Neural crest cell (in vitro differentiated cells): ENCODE results near the gene RASSF7. TPM values are rescaled to one million over a fixed set of nuclear protein-coding genes. Genes with fewer than 3 reads are reported as not detected.

Experiments used
- DNase-seq: peaks from one replicate; pipeline ENCODE4 v3.0.0; 2021; ENCODE audit warnings: low read depth, mixed read lengths, low spot score
- H3K27ac Mint-ChIP-seq: one replicate; pipeline ENCODE4 v1.8.0; 2021; ENCODE audit warnings: mild to moderate bottlenecking, mixed read lengths; ENCODE audit not compliant: unreplicated experiment
- H3K27me3 Mint-ChIP-seq: 2 replicates; pipeline ENCODE4 v1.8.0; 2021; ENCODE audit warnings: low read depth, mild to moderate bottlenecking, mixed read lengths
- H3K36me3 Mint-ChIP-seq: 2 replicates; pipeline ENCODE4 v1.8.0; 2021; ENCODE audit warnings: low read depth, mild to moderate bottlenecking, mixed read lengths
- H3K4me1 Mint-ChIP-seq: 2 replicates; pipeline ENCODE4 v1.8.0; 2021; ENCODE audit warnings: mixed read lengths
- H3K4me3 Mint-ChIP-seq: one replicate; pipeline ENCODE4 v1.8.0; 2021; ENCODE audit warnings: mild to moderate bottlenecking, mixed read lengths
- H3K9me3 Mint-ChIP-seq: 2 replicates; pipeline ENCODE4 v1.8.0; 2021; ENCODE audit warnings: mixed read lengths
- CTCF ChIP-seq: fragments of 200-600 bp; sonication (generic); conservative IDR thresholded peaks from 2 replicates; pipeline ENCODE4 v1.5.0; 2021; ENCODE audit warnings: antibody characterized with exemption, mild to moderate bottlenecking
- total RNA-seq: library from RNA; stranded (reverse); gene quantifications from 2 replicates; pipeline ENCODE4 v1.2.1, GENCODE V29; 2021

Gene RASSF7
- total RNA-seq, 1 donor from 2014 or later = 7.3 TPM

GRCh38 chr11:562046-562645 is 1.4 kb downstream of the RASSF7 start:
- DNase-seq = no peak
- no peak overlapping the region for H3K27ac Mint-ChIP-seq
- peak overlapping the region; percentile 88 for H3K4me3 Mint-ChIP-seq
- no peaks in the 10 kb centered on the region for H3K36me3 Mint-ChIP-seq
- no peak for TF ChIP-seq CTCF
- no peaks in the 10 kb centered on the region for H3K9me3 Mint-ChIP-seq
- H3K27me3 Mint-ChIP-seq = peaks cover 32% of the 10 kb centered on the region
- H3K4me1 Mint-ChIP-seq = peaks cover 5% of the 10 kb centered on the region

- peaks cover 21% of the 10 kb centered on the region for H3K27me3 Mint-ChIP-seq
- H3K4me1 Mint-ChIP-seq = peaks cover 5% of the 10 kb centered on the region
- no peaks in the 10 kb centered on the region for H3K36me3 Mint-ChIP-seq
- H3K27ac Mint-ChIP-seq = no peak overlapping the region
- TF ChIP-seq CTCF = no peak
- H3K4me3 Mint-ChIP-seq = peak overlapping the region; percentile 67
- no peak for DNase-seq
- H3K9me3 Mint-ChIP-seq = no peaks in the 10 kb centered on the region
Observed at GRCh38 chr11:563066-563811, 2.5 kb downstream of the RASSF7 start.

- Mint-ChIP-seq H3K27me3 (peaks cover 14% of the 10 kb centered on the region), H3K36me3 (no peaks in the 10 kb centered on the region), H3K9me3 (no peaks in the 10 kb centered on the region), H3K4me1 (peaks cover 5% of the 10 kb centered on the region), H3K27ac (no peak overlapping the region), H3K4me3 (peak overlapping the region; percentile 67)
- TF ChIP-seq CTCF = no peak
- DNase-seq = no peak
Observed at GRCh38 chr11:563812-564578, 3.2 kb downstream of the RASSF7 start.

- no peaks in the 10 kb centered on the region for H3K36me3 Mint-ChIP-seq
- peak overlapping the region; percentile 61 for H3K4me3 Mint-ChIP-seq
- peaks cover 4% of the 10 kb centered on the region for H3K4me1 Mint-ChIP-seq
- no peak for DNase-seq
- no peak for TF ChIP-seq CTCF
- no peaks in the 10 kb centered on the region for H3K9me3 Mint-ChIP-seq
- no peak overlapping the region for H3K27ac Mint-ChIP-seq
- peaks cover 12% of the 10 kb centered on the region for H3K27me3 Mint-ChIP-seq
Observed at GRCh38 chr11:565921-566509, 5.2 kb downstream of the RASSF7 start.

- Mint-ChIP-seq H3K27ac (no peak overlapping the region), H3K4me3 (peak overlapping the region; percentile 88), H3K27me3 (peaks cover 7% of the 10 kb centered on the region), H3K4me1 (peaks cover 4% of the 10 kb centered on the region), H3K9me3 (no peaks in the 10 kb centered on the region), H3K36me3 (no peaks in the 10 kb centered on the region)
- DNase-seq = no peak
- no peak for TF ChIP-seq CTCF
Observed at GRCh38 chr11:567011-567628, 6.3 kb downstream of the RASSF7 start.
